ENCODE results near the gene LRRK1.

DNA sequence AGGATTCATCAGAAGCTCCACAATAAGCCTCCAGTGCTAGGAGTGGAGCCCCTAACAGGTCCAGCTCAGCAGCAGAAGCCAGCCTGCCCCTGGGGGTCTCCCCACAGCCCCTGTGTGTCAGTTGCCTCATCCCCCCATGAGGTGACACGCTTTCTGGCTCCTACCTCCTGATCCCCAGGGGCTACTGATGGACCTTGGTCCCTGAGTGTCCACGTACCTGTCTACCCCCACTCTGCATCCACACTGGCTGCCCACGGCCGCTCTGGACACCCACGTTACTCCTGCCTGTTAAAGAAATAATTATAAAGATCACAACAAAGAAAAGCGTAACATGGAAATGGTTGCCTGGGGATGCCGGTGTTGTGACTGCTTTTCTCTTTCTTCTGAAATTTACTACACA lies 189.6 kb downstream of the LRRK1 start:
- TF ChIP-seq, protein P1, sequence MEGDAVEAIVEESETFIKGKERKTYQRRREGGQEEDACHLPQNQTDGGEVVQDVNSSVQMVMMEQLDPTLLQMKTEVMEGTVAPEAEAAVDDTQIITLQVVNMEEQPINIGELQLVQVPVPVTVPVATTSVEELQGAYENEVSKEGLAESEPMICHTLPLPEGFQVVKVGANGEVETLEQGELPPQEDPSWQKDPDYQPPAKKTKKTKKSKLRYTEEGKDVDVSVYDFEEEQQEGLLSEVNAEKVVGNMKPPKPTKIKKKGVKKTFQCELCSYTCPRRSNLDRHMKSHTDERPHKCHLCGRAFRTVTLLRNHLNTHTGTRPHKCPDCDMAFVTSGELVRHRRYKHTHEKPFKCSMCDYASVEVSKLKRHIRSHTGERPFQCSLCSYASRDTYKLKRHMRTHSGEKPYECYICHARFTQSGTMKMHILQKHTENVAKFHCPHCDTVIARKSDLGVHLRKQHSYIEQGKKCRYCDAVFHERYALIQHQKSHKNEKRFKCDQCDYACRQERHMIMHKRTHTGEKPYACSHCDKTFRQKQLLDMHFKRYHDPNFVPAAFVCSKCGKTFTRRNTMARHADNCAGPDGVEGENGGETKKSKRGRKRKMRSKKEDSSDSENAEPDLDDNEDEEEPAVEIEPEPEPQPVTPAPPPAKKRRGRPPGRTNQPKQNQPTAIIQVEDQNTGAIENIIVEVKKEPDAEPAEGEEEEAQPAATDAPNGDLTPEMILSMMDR (IDR thresholded peaks at IDR 0.05): no peak
- no peak for TF ChIP-seq POLR2A (IDR thresholded peaks at IDR 0.05)

Measured in thyroid gland (tissue), 4 donors.